Neural cell (in vitro differentiated cells): Measurements from ENCODE around the gene MUL1.

Experiments used
- EZH2 ChIP-seq: fragments of 200-600, 300-800 bp; shearing (Covaris generic), sonication (generic); IDR thresholded peaks from 2 replicates; pipeline ENCODE4 v1.6.1; 2014; ENCODE audit warnings: antibody characterized with exemption, low read length, borderline replicate concordance, mild to moderate bottlenecking; ENCODE audit not compliant: insufficient read depth, poor library complexity, severe bottlenecking
- POLR2AphosphoS5 ChIP-seq: IDR thresholded peaks from 2 replicates; pipeline ENCODE4 v1.6.1; 2012
- TF ChIP-seq, protein P1 (sequence below): fragments of 450-650 bp; IDR thresholded peaks from 2 replicates; pipeline ENCODE4 v1.5.1; 2014; ENCODE audit warnings: antibody characterized with exemption, mild to moderate bottlenecking, moderate library complexity; ENCODE audit not compliant: poor library complexity, severe bottlenecking
- TF ChIP-seq, protein P2 (sequence below): IDR thresholded peaks from 2 replicates; pipeline ENCODE4 v1.6.1; 2012; ENCODE audit warnings: borderline replicate concordance

DNA sequence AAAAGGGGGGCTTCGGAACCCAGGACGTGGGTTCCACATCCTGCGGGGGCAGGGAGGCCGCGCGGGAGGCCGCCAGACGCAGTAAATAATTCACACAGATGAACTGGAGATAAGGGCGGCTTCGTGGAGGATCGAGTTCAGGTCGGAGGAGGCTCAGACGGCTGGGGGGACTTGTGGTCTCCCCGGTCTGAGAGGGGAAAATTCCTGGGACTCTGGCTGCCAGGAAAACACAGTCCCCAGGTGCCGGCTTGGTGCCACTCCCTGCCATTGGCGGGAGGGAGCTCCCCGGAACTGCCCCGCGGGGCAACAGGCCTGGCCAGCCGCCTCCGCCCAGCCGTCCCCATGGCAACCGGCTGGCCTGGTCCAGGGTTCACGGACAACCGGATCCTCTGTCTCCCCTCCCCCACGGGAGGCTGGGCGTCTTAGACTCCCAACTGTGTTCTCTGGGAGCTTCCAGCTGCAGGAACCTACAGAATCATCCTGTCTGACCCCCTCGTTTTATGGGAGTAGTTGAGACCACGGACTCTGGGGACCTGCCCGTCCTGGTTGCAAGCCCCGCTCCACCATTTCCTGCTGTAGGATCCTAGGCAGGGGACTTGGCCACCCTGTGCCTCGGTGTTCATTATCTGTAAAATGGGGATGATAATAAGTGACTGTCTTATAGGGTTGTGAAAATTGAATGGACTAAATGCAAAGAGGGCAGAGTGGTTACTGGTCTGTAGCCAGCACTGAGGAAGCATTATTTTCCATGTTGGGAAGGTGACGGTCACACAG lies 31.5 kb downstream of the MUL1 start:
- TF ChIP-seq, protein P1, sequence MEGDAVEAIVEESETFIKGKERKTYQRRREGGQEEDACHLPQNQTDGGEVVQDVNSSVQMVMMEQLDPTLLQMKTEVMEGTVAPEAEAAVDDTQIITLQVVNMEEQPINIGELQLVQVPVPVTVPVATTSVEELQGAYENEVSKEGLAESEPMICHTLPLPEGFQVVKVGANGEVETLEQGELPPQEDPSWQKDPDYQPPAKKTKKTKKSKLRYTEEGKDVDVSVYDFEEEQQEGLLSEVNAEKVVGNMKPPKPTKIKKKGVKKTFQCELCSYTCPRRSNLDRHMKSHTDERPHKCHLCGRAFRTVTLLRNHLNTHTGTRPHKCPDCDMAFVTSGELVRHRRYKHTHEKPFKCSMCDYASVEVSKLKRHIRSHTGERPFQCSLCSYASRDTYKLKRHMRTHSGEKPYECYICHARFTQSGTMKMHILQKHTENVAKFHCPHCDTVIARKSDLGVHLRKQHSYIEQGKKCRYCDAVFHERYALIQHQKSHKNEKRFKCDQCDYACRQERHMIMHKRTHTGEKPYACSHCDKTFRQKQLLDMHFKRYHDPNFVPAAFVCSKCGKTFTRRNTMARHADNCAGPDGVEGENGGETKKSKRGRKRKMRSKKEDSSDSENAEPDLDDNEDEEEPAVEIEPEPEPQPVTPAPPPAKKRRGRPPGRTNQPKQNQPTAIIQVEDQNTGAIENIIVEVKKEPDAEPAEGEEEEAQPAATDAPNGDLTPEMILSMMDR, result no peak
- TF ChIP-seq, protein P2, sequence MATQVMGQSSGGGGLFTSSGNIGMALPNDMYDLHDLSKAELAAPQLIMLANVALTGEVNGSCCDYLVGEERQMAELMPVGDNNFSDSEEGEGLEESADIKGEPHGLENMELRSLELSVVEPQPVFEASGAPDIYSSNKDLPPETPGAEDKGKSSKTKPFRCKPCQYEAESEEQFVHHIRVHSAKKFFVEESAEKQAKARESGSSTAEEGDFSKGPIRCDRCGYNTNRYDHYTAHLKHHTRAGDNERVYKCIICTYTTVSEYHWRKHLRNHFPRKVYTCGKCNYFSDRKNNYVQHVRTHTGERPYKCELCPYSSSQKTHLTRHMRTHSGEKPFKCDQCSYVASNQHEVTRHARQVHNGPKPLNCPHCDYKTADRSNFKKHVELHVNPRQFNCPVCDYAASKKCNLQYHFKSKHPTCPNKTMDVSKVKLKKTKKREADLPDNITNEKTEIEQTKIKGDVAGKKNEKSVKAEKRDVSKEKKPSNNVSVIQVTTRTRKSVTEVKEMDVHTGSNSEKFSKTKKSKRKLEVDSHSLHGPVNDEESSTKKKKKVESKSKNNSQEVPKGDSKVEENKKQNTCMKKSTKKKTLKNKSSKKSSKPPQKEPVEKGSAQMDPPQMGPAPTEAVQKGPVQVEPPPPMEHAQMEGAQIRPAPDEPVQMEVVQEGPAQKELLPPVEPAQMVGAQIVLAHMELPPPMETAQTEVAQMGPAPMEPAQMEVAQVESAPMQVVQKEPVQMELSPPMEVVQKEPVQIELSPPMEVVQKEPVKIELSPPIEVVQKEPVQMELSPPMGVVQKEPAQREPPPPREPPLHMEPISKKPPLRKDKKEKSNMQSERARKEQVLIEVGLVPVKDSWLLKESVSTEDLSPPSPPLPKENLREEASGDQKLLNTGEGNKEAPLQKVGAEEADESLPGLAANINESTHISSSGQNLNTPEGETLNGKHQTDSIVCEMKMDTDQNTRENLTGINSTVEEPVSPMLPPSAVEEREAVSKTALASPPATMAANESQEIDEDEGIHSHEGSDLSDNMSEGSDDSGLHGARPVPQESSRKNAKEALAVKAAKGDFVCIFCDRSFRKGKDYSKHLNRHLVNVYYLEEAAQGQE, result no peak
- TF ChIP-seq POLR2AphosphoS5 (no peak), EZH2 (no peak)
